Nephron progenitor cell (in vitro differentiated cells): ENCODE data around the gene CFI.

Experiments used
- DNase-seq: peaks from one replicate; pipeline ENCODE4 v3.0.0; 2021
- H3K27ac Mint-ChIP-seq: 2 replicates; pipeline ENCODE4 v1.8.0; 2021; ENCODE audit warnings: mild to moderate bottlenecking, moderate library complexity, mixed read lengths
- H3K27me3 Mint-ChIP-seq: 2 replicates; pipeline ENCODE4 v1.8.0; 2021; ENCODE audit warnings: mild to moderate bottlenecking, low read depth, mixed read lengths; ENCODE audit not compliant: poor library complexity
- H3K36me3 Mint-ChIP-seq: 2 replicates; pipeline ENCODE4 v1.8.0; 2021; ENCODE audit warnings: low read depth, mixed read lengths
- H3K4me1 Mint-ChIP-seq: 2 replicates; pipeline ENCODE4 v1.8.0; 2021; ENCODE audit warnings: mixed read lengths
- H3K4me3 Mint-ChIP-seq: 2 replicates; pipeline ENCODE4 v1.8.0; 2021; ENCODE audit warnings: mild to moderate bottlenecking, moderate library complexity, mixed read lengths
- H3K9me3 Mint-ChIP-seq: 2 replicates; pipeline ENCODE4 v1.8.0; 2021; ENCODE audit warnings: mild to moderate bottlenecking, moderate library complexity, mixed read lengths
- CTCF ChIP-seq: fragments of 200-600 bp; sonication (generic); IDR thresholded peaks from 2 replicates; pipeline ENCODE4 v1.5.0; 2021; ENCODE audit warnings: antibody characterized with exemption

The CFI gene

GRCh38 chr4:109754093-109754857, 47.5 kb downstream of the CFI start:
- H3K36me3 Mint-ChIP-seq, result no peaks in the 10 kb centered on the region
- DNase-seq, result no peak
- H3K27ac Mint-ChIP-seq, result no peak overlapping the region
- H3K4me1 Mint-ChIP-seq, result no peaks in the 10 kb centered on the region
- no peak overlapping the region for H3K4me3 Mint-ChIP-seq
- no peaks in the 10 kb centered on the region for H3K9me3 Mint-ChIP-seq
- TF ChIP-seq CTCF, result no peak
- H3K27me3 Mint-ChIP-seq, result peaks cover 10% of the 10 kb centered on the region

- Mint-ChIP-seq H3K4me1 (no peaks in the 10 kb centered on the region), H3K36me3 (no peaks in the 10 kb centered on the region), H3K27ac (no peak overlapping the region), H3K27me3 (peaks cover 10% of the 10 kb centered on the region), H3K4me3 (no peak overlapping the region), H3K9me3 (no peaks in the 10 kb centered on the region)
- TF ChIP-seq CTCF, result no peak
- DNase-seq, result no peak
Measured at GRCh38 chr4:109752525-109752924, 49.3 kb downstream of the CFI start.

GRCh38 chr4:109751852-109752251, 49.9 kb downstream of the CFI start:
- no peak for DNase-seq
- H3K27ac Mint-ChIP-seq, result no peak overlapping the region
- no peaks in the 10 kb centered on the region for H3K36me3 Mint-ChIP-seq
- no peak overlapping the region for H3K4me3 Mint-ChIP-seq
- no peaks in the 10 kb centered on the region for H3K9me3 Mint-ChIP-seq
- H3K4me1 Mint-ChIP-seq, result no peaks in the 10 kb centered on the region
- peaks cover 10% of the 10 kb centered on the region for H3K27me3 Mint-ChIP-seq
- no peak for TF ChIP-seq CTCF

GRCh38 chr4:109750652-109751244, 51.1 kb downstream of the CFI start:
- no peaks in the 10 kb centered on the region for H3K4me1 Mint-ChIP-seq
- no peak overlapping the region for H3K27ac Mint-ChIP-seq
- H3K36me3 Mint-ChIP-seq, result no peaks in the 10 kb centered on the region
- no peak for DNase-seq
- no peaks in the 10 kb centered on the region for H3K9me3 Mint-ChIP-seq
- H3K27me3 Mint-ChIP-seq, result peaks cover 10% of the 10 kb centered on the region
- no peak for TF ChIP-seq CTCF
- no peak overlapping the region for H3K4me3 Mint-ChIP-seq

GRCh38 chr4:109749388-109750082, 52.3 kb downstream of the CFI start:
- Mint-ChIP-seq H3K9me3 (no peaks in the 10 kb centered on the region), H3K27ac (no peak overlapping the region), H3K4me1 (no peaks in the 10 kb centered on the region), H3K36me3 (no peaks in the 10 kb centered on the region), H3K4me3 (no peak overlapping the region), H3K27me3 (peaks cover 7% of the 10 kb centered on the region)
- TF ChIP-seq CTCF, result no peak
- DNase-seq, result no peak
